GM12801 (cell line): Measurements from ENCODE around the gene CBX2.

Experiments used
- TF ChIP-seq, protein P1 (sequence below): IDR thresholded peaks from one replicate; pipeline ENCODE4 v1.5.1; 2011; ENCODE audit warnings: control low read depth; ENCODE audit not compliant: insufficient read length; ENCODE audit errors: extremely low read depth

Gene CBX2

DNA sequence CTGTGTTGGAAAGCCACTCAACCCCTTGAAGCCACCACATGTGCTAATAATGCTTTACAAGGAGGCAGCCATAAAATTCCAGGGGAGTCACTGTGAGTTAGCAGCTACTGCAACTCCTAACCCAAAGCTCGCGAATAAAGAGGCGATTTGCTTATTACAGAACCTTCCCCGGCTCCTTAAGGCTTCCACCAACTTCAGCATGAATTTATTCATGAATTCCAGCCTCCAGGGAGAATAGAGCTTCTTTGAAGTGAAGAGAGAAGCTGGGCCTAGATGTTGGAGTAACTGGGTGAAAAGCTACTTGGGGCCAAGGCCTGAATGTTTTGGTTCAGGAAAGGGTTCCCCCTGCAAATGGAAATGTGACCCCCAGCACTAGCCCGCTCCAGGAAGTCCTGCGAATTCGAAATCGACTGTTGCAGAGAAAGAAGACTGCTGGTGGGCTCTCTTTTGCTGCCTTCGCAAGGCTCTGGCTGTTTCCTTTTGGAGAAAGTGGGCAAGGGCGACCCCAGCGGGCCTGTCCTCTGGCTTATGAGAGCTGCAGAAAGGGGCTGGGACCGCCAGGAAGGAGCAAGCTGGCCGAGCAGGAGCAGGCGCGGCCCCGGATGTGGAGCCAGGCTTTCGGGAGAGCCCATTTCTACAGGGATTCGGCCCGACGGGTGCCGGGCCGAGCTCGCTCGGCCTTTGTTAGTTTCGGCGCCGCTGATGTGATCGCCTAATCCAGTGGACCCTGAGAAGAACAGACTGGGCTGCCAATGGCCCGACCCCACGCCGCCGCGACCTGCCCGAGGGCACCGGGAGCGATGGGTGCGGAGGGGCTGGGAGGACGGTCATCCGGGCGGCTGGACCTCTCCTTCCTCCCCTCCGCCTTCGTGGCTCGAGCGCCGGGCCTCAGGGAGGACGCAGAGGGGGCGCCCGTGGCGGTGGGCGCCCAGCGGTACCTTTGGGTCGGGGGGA lies 11.3 kb downstream of the CBX2 start:
- TF ChIP-seq, protein P1, sequence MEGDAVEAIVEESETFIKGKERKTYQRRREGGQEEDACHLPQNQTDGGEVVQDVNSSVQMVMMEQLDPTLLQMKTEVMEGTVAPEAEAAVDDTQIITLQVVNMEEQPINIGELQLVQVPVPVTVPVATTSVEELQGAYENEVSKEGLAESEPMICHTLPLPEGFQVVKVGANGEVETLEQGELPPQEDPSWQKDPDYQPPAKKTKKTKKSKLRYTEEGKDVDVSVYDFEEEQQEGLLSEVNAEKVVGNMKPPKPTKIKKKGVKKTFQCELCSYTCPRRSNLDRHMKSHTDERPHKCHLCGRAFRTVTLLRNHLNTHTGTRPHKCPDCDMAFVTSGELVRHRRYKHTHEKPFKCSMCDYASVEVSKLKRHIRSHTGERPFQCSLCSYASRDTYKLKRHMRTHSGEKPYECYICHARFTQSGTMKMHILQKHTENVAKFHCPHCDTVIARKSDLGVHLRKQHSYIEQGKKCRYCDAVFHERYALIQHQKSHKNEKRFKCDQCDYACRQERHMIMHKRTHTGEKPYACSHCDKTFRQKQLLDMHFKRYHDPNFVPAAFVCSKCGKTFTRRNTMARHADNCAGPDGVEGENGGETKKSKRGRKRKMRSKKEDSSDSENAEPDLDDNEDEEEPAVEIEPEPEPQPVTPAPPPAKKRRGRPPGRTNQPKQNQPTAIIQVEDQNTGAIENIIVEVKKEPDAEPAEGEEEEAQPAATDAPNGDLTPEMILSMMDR = no peak

- TF ChIP-seq, protein P1 = no peak
Measured at GRCh38 chr17:79789943-79790804, 12.2 kb downstream of the CBX2 start.

DNA sequence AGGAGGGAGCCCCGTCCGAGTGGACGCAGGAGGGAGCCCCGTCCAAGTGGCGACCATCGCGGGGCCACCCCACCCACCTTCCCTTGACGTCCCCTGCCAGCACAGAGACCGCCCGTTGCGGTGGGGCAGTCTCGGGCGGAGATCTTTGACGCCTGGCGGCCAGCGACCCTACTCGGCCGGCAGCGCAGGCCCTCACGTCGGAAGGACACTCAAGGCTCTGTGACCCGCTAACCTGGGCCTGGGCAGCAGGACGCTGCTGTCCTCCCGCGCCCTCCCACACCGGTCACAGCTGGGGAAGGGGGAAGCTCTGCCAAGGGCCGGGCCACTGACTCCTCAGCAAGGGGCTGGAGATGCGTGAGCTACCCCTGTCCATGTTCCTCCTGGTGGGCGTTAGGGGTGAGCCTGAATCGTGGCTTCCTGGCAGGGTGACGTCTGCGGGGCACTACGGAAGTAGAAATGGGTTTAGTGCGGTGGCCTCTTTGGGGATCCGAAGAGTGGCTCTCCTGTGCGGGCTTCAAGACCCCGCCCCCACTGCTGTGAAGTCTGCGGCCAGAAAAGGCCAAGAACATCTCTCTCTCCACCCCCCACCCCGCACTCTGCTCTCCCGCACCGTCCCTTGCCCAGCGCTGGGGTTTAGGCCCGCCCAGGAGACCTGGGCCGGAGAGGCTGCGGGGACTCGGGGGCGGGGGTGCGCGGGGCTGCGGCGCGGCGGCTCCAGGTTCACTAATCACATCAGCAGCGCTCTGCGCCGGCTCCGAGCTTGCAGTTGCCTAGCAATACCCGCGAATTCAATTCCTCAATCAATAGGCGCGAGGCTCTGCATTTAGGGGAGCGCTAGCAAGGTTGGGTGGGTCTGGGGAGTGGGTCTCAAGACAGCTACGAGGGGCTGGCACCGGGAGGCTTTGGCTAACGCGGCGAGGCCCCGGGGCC lies 13.1 kb downstream of the CBX2 start:
- TF ChIP-seq, protein P1 = no peak

- TF ChIP-seq, protein P1 = no peak
Measured at GRCh38 chr17:79791735-79792161, 13.8 kb downstream of the CBX2 start.

- TF ChIP-seq, protein P1 = no peak
Measured at GRCh38 chr17:79792341-79792871, 14.5 kb downstream of the CBX2 start.

DNA sequence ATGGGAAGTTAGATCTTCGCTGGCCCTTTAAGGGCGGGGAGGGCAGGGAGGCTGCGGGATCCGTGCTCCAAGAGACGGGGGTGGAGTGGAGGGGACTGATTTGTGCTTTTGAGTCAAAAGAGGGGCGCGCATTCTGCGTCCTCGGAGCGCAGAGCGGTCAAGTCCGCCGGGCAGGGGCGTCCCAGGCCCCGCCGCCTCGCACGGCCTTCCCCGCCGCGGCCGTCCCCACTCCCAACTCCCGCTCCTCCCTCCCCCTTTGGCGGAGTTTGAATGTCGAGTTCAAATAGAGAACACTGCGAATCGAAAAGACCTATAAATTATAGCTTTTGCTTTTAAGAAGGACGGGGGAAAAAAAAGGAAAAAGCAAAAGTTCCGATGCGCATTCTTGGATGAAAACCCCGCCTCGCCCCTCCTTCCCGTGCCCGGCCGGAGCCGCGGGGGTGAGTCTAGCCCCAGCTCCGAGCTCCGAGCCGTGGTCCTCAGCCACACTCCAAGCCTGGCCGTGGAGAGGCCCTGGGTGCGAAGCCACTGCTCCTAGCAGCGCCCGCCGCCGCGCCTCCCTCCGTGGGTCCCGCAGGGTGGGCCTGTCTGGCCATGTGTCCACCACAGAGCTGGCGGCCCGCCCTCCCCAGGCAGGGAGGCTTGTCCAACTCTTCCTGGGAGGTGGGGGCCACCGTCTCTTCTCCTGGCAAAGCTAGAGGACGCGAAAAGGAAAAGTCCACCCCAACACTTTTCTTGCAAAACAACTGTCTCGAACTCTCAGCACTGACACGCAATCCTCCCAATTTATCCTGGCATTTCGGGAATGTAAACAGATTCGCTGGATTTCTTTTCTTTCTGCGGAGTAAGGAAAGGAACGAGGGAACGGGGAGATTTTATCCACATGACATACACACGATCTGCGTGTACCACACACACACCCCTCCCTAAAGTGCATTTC lies 15.3 kb downstream of the CBX2 start:
- TF ChIP-seq, protein P1 = no peak
